Activated CD4-positive, CD25-positive, alpha-beta regulatory T cell treated with anti-CD3 and anti-CD28 coated beads, Interleukin-2, amount 50 U/mL, for 24 hours (primary cell): Measurements from ENCODE around the gene CCL1.

Source experiments
- ATAC-seq, 2 donors: fragments of 150-1000 bp; cut with Tn5 transposase; one replicate each; pipeline ENCODE4 v1.10.0; 2021; ENCODE audit warnings: mild to moderate bottlenecking in 1 of 2, moderate library complexity in 1 of 2

The CCL1 gene

DNA sequence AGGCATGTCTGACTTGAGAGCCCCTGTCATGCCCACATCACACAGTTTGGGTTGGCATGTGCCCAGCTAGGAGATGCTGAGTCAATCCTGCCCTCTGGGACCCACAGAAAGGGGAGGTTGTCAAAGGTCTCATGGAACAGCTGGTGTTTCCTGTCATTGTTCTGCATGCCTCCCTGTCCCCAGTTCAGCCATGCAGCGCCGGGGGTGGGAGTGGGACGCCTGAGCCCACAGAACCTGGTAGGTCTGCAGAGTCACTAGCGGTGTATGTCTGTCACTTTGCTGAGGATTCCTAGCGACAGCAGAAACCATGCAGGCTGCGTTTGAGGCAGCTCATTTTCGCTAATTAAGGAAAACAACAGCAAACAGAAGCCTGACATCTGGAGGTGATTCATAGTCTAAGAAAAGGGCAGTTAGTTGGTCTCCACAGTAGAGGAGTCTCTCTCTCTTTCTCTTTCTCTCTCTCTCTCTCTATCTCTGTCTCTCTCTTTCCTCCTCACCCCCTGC lies 19.6 kb upstream of the CCL1 start:
- ATAC-seq: peak; percentile 22 to 42

DNA sequence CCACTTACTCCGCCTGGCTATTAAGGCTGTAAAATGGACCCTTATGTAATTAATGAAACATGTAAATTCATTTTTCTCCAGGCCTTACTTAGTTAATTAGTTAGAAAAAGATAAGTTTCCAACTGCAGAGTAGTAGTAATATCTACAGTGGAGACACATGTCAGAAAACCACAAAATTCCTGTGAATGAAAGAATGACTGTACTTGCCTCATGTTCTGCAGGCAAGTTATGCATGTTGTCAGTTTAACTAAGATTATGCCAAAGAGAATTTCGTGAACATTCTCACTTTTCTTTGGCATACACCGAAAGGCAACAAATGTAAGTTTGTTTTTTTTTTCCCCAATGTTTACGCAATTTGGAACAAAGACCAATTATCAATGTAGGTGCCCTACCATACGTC lies 16.8 kb upstream of the CCL1 start:
- ATAC-seq: no peak

DNA sequence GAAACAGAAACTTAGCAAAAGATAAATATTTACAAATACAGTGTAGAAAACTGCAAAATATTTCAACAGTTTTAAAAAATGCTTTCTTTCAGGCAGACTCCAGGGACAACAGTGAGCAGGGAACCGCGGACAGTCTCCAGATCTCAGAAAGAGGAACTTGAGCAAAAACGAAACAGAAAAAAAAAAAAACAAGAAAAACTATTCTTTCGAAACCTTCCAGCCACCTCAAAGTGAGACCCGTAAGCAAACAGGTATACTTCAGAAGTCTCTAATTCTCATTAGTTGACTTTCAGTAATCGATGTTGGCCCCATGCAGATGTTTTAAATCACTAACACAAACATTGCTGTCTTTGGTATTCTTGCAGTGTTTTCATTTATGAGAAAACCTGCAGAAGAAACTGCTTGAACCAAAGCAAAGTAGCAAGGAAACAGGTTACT lies 15.7 kb upstream of the CCL1 start:
- peak; percentile 25 to 48 for ATAC-seq

DNA sequence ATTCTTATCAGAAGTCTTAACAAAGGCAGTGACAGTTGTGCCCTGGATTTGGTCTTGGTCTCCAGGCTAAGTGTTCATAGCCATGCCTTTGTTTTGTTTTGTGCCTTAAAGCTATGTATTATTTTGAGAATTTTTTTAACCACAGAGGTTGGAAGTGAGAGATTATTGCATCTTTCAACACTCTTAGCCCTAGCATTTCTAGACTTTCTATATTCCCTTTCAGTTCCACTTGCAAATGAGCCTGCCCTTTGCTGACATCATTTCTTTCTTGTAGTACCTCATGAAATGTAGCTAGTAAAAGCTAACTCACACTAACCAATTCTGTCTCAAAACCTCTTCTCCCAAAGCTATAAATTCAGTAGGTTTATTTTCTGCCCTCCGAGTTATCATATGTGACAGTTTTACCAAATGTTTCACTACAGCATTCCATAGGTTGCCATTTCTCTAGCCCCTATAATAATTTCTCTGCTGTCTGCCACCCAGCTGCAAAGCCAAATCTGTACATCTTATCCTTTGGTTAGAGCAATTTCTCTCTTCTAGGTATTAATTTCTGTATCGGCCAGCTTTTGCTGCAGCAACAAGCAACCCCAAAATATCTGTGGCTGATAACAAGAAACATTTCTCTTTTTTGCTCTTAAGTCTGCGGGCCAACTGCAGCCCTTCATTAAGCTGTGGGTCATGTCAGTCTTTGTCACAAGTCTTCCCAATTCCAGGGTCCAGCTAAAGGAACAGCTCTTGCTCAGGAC lies 14.2 kb upstream of the CCL1 start:
- peak in 1 of 2 donors; percentile 33 for ATAC-seq

DNA sequence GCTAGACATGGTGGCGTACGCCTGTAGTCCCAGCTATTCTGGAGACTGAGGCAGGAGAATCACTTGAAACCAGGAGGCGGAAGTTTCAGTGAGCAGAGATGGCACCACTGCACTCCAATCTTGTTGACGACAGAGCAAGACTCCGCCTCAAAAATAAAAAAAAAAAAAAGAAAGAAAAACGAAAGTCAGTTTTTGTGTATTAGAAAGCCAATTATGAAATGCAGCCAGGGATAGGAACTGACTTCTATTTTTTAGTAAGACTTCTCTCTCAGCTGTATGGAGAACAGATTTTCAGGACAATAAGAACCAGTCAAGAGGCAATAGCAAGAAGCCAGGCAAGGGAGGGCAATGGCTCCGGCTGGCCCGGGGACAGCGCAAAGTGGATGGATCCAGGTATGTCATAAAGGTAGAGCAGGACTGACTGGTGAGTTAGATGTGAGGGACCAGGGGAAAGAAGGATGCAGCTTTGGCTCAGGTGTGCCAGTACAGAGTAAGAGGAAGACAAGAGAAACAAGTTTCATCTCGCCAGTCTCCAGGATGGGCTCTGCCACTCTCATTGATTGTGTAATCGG lies 12.5 kb upstream of the CCL1 start:
- ATAC-seq: no peak

DNA sequence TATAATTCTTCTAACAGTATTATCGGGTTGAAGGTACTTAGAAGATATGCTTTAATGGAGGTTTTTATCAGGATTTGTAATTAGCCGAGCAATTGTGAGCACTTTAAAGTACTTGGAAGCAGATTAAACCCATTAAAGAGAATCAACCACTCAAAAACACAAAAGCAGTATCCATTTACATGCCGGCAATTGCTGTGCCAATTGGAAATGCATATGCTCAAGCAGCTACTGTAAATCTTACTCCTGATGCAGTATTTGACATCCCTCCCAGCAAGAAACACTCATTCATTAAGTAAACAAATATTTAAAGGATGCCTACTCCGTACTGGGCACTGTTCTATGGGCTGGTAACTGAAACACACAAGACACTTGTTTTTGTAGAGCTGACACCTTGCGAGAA lies 11.4 kb upstream of the CCL1 start:
- no peak for ATAC-seq

DNA sequence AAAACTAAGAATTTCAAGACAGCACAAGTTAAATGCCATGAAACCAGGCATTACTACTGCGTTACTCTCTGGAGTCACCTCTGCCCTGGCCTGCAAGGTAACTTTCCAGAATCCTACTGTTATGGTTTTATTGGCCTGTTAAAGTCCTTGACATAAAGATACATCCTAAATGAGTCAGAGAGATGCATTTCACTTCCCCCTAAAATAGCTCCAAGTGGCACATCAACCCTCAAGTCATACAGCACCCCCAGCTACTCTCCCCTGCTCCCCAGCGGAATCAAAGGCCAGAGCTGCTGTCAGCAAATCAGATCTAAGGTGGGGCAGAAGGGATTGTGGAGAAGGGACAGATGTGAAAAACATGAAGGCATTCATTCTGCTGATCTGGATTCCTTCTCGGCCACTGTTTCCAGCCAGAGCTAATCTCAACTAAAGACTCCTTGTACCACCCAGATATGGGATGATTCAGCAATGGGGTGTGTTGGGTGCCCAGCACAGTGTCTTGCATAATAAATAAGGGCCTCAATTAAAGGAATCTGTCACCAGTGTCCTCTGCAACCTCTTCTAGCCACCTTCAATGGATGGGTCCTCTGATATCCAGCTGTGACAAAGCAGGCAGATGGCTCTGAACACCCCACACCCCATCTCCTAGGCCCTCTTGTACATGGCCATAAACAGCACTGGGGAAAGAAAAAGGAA lies 8.5 kb upstream of the CCL1 start:
- ATAC-seq: no peak

DNA sequence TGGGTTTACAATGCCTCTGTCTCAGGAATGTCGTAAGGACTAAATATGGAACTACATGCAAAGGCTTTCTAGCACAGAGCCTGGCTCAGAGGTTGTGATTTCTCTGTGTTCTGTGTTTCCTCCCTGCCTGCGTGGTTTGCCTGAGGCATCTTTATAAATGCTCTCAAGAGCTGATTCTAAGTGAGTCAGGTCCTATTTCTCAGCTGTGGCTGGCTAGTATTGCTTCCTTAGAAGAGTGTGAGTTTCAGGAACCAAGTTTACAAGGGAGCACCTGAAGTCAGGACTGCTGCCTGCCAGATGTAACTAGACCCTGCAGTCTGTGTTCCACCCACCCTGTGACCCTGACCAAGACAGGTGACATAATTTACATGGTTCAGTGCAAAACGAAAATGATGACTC lies 8.0 kb upstream of the CCL1 start:
- no peak for ATAC-seq

DNA sequence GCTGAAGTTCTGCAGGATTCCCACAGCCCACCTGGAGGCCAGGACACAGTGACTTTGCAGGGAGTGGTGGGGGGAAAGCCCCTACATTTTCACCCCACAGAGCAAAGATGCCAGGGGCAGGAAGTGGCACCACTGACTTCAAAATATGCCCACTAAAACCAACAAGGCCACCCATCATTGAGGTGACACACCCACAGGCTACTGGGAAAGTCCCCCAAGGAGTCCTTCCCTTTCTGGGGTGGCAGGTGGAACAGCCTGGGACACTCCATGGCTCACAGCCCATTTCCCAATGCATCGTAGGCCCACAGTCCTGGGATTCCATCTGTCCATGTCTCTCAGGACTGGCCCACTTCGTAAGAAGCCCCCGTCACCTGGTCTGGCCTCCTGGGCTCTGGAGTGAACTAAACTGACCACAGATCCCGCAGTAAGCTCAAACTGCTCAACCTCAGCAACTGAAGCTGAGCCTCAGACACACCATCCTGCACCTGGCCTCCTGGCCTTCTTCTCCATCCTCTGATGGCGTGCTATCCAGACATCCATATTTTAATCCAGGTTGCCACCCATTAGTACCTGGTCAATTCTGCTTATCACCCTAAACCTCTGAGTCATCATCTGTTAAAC lies 7.5 kb upstream of the CCL1 start:
- ATAC-seq: no peak

DNA sequence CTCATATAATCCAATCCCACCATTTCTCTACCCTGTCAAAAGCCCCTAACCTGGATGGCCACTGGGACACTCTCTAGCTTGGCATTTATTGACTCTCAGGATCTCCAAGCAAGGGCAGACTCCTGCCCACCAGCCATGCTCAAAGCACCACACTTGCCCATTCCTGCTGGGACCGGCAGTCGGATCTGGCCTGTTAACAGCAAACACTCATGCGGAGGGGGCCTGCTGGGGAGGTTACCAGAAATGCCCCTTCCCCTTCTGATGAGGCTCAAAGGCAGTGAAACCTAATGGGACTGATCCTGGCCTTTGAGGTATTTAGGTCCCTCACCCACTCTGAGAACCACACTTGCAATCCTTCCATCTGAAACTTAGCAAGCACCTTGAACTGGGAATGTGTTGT lies 6.5 kb upstream of the CCL1 start:
- no peak for ATAC-seq

DNA sequence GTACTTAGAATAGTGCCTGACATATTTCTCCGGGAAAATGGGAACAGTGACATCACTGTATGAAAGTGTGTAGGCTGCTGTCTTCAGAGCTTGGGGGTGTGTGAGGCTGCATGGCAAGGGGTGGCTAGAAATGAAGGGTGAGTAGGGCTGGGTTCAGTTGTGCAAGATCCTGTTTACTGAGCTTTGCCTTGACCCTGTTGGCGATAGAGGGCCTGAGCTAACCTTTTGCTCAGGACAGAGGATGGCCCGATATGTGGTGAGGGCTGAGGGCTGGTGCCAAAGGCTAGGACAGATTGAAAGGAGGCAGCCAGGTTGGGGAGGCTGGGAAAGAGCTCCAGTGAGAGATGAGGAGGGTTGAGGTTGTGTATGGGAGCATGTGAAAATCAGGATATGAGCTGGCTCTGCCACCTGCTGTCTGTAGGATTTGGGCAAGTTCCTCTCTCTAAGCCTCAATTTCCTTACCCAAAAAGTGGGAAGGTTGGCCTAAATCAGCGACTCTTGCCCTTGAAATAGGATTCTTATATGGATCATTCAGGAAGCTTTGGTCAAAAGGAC lies 6.0 kb upstream of the CCL1 start:
- no peak for ATAC-seq

DNA sequence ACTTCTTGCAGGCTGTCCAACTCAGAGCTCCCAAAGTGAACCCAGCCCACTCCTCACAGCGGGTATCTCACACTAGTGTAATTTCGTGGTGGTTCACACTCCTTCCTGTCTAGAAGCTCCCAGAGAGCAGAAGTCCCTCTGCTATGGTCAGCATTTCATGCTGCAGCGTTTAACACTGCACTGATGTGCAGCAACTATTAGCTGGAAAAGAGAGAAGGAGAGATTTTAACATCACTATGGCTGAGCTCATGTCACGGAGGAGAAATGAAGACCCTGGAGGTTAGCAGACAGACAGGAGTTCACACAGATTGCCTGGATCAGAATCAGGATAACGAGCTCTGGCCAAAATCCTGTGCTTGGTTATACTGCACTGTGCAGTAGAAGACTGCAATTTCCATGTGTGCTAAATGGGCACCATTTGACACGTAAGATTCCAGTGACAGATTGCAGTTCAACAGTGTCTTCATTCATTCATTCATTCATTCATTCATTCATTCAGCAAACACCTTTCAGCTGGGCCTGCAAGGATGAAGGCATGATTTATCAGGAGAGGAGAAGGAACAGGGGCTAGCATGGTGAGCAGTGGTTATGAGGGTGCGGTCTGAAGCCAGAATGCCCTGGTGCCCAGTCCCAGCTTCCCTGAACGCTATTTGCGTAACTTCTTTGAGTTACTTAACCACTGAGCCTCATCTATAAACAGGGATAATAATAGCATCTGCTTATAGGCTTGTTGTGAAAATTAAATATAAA lies 5.3 kb upstream of the CCL1 start:
- ATAC-seq: no peak

DNA sequence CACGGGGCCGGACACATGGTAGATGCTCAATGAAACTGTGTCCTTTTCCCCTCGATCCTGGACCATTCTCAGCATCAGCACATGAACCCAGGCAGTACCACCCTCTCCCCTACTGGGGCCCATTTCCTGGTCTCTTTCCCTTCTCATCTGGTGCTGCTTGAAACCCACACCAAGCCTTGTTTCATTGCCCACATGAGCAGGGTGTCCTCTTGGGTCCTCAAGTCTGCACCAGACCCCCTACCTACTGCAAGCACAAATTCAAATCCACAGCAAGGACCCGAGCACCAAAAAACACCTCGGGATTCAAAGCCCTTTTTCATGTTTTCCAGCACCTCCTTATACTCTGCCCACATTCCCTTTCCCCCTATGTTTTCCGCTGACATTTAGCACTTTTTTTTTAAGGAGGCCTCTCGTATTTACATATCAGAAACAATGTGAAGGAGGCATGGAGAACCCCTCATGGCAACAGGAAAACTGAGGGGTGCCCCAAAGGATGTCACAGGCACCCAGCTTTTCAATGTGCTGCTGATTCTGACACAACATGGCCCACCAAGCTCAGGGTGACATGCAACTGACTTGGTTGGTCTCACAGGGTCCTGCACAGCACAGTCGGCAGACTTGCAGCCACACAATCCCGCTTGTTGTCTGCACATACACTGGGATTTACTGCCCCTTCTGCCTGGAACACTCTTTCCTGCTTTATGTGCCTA lies 4.6 kb upstream of the CCL1 start:
- ATAC-seq: no peak

DNA sequence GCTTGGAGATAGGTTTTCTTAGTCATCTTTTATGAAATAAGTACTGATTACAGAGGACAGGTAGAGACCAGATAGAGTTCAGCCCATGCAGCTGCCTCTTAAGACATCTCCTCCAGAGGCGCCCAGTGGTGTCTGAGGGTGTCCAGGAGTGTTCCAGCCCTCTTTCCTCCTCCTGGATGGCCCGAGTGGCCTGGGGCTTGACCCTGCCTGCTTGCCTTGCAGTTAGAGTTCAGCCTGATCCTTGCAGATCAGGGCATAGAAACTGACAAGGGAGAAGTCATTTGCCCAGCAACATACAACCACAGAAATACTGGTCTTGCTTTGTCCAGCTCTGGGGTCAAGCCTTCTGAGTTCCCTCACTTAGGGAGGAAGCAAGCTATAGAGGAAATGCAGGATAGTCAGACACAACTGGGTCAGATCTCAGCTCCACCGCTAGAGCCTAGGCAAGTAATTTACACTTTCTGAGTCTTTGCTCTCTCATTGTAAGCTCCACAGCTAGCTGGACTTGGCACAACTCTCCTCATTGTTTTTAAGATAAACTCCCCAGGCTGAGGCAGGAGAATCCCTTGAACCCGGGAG lies 3.6 kb upstream of the CCL1 start:
- no peak for ATAC-seq

DNA sequence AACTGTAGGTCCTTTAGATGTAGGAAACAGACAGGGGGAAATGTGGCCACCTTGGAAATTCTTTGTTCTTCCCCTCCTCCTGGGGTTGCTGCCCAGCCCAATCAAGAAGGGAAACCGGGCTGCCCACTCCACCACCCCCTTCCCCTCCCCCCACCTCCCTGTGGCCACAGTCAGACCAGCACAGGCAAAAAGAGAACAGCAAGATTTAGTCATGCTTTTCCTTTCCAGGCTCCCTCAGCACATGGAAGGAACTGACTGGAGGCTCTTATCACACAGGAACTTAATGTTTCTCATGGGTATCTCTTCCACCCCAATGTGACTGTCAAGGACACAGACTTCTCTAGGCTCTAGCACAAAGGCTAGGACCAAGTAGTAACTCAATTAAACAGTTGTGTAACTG lies 3.0 kb upstream of the CCL1 start:
- ATAC-seq: no peak

DNA sequence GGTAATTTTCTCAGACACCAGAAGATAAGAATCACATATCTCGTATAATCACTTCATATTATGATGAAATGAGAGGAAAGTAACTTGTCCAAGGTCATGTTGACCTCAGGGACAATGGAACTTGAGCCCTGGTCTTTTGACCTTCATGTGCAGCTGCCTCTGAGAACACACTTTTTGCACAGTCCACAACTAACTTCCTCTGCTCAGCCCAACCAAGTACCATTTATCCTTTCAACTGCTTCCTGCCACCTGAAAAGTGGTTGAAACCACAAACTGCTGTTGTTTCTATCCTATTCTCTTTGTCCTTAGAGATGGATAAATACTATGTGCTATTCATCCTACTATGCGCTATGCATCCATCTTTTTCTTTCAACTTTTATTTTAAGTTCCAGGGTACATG lies 2.3 kb upstream of the CCL1 start:
- ATAC-seq: no peak

DNA sequence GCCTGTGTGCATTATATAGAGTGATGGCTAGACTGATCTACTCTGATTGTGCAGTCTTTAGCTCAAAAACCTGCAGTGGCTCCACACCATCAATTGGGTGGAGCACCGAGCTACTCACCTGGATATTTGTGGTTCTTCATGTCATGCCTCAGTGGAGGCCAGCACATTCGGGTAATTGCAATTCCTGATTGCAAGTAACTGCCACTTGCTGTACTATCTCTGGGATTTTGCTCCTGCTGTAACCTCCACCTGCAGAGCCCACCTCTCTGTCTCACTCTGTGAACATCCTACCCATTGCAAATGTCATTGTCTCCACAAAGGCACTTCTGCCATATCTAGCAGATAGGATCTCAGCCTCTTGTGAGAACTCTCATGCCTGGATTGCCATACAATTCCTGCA lies 1.7 kb upstream of the CCL1 start:
- ATAC-seq: no peak

DNA sequence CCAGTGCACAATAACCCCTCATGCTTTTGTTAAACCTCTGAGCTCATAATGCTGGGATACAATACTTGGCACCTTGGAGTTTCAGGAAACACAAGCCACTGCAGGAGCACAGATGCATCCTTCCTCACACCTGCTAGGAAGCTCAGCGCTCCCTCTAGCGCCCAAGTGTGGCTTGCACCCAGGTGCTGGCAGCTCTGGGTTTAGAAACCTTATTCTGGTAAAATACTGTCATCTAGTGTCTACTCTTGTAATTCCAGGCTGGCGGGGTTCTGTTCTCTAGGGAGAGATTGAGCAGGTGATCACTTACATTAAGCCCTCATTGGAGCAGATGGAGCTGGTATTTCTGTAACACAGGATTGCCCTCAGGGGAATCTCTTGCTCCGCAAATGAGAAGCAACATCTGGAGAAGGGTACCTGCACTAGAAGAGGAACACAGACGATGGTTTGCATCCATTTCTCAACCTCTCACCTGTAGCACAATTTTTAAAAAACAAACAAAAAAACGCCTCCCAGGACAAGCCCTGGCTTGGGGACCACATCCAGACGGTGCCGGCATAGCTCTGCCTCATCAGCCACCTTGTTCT lies 1.5 kb downstream of the CCL1 start:
- ATAC-seq: peak; percentile 48 to 68

DNA sequence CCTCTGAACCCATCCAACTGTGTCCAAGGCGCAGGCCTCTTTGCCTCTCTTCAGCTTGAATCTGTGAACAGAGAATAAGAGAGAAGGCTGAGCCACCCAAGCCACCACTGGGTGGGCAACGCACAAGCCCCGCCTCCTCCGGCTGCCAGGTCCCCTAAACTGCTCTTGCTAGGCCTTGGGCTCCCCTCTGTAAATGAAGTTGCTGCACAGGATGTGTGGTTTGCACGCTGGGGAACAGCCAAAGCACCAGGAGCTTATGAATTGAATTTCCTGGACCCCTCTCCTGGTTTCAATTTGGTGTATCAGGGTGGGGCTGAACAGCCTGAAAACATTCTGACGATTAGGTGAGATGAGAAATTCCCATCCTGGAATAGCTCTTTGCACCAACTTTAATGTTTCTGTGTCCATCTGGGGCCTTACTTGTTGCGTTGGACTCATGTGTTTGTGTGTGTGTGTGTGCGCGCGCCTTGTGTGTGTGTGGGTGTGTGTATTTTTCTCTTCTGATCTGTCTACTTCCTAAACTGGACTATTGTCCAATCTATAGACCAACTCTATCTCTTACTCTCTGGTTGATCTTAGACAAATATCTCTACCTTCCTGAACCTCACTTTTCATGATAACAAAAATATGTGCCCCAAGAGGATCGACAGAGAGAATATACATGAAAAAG lies 2.3 kb downstream of the CCL1 start:
- ATAC-seq: no peak

DNA sequence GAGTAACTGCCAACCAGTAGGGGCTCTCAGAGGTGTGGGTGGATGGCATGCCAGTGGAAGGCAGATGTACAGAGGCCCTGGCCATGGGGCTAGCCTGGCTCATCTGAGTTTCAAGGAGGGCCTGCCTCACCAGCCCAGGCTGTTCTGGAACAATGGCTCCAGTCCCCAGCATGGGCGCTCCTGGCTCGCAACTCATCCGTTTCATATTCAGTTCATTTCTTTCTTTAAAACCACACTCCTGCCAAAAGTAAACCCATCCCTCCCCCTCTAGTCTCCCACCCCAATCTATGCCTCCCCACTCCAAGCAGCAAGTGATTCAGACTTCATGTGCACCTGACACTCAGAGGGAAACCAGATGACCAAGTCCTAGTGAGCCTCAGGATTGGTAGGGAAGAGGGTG lies 4.4 kb downstream of the CCL1 start:
- no peak for ATAC-seq
